A549 (cell line): Measurements from ENCODE around the gene RAB2B. TPM values are rescaled to one million over a fixed set of nuclear protein-coding genes. Genes with fewer than 3 reads are reported as not detected.

Experiments
- ATAC-seq, 2 experiments: fragments of 200-7000 bp in 1 of 2; fragments of >200 bp in 1 of 2; cut with Nextera tagmentation in 1 of 2; cut with Tn5 transposase in 1 of 2; 3 replicates each; pipeline versions ENCODE4 v1.8.0 to v1.9.1; 2018 to 2020; ENCODE audit warnings: mild to moderate bottlenecking in 1 of 2, moderate library complexity in 1 of 2
- CTCF ChIA-PET: fragments of 300-600 bp; sonication (Branson Sonifier 250); formaldehyde crosslinking; extraction: SDS; loops from one replicate; lab custom pipeline; 2021; ENCODE audit warnings: antibody characterized with exemption, inconsistent platforms; lab: Yijun Ruan, JAX
- POLR2A ChIA-PET: fragments of 350-600 bp; formaldehyde crosslinking; extraction: SDS; loops from one replicate; lab custom pipeline; 2021; ENCODE audit warnings: antibody characterized with exemption, inconsistent platforms; lab: Yijun Ruan, JAX
- DNase-seq, 2 experiments: peaks; one replicate each; pipeline versions ENCODE4 v3.0.0 to v3.0.0-alpha.2; 2011 to 2016; ENCODE audit warnings: low read depth in 1 of 2, low spot score in 1 of 2
- FAIRE-seq: peaks from 2 replicates; lab custom pipeline; 2011; peaks lifted over from hg19 to GRCh38; lab: Jason Lieb, UNC
- H3K27ac ChIP-seq, 2 experiments: fragments of >200 bp; sonication (Bioruptor Twin); formaldehyde crosslinking; 3 replicates each; pipeline ENCODE4 v1.5.1; 2016 to 2017
- H3K4me1 ChIP-seq: fragments of >200 bp; sonication (Bioruptor Twin); formaldehyde crosslinking; 3 replicates; pipeline ENCODE4 v1.6.1; 2016
- H3K4me2 ChIP-seq: fragments of >200 bp; sonication (Bioruptor Twin); formaldehyde crosslinking; 3 replicates; pipeline ENCODE4 v1.6.1; 2016
- H3K4me3 ChIP-seq: fragments of >200 bp; sonication (Bioruptor Twin); formaldehyde crosslinking; 3 replicates; pipeline ENCODE4 v1.5.1; 2016
- H3K9me3 ChIP-seq: fragments of >200 bp; sonication (Bioruptor Twin); formaldehyde crosslinking; 3 replicates; pipeline ENCODE4 v1.6.1; 2016
- ATOH8 ChIP-seq: fragments of 250-450 bp; sonication (Bioruptor Pico); IDR thresholded peaks from 2 replicates; pipeline ENCODE4 v1.5.0; 2020; ENCODE audit warnings: low read depth, mild to moderate bottlenecking, moderate library complexity
- CHD4 ChIP-seq: fragments of 200-600 bp; sonication (generic); IDR thresholded peaks from 2 replicates; pipeline ENCODE4 v1.6.1; 2016; ENCODE audit warnings: antibody characterized with exemption, mild to moderate bottlenecking, borderline replicate concordance
- E2F6 ChIP-seq: IDR thresholded peaks from 2 replicates; pipeline ENCODE4 v1.6.1; 2012; ENCODE audit warnings: low read depth, borderline replicate concordance
- EHF ChIP-seq: fragments of 250-450 bp; sonication (Bioruptor Pico); IDR thresholded peaks from 2 replicates; pipeline ENCODE4 v1.5.0; 2020; ENCODE audit warnings: mild to moderate bottlenecking
- EP300 ChIP-seq, 2 experiments: fragments of >200 bp; sonication (Bioruptor Twin); formaldehyde crosslinking; IDR thresholded peaks; 2 replicates in 1 of 2; 3 replicates in 1 of 2; pipeline ENCODE4 v1.6.1; 2016 to 2017
- ESRRA ChIP-seq: fragments of 150-350 bp; IDR thresholded peaks from 2 replicates; pipeline ENCODE4 v1.6.1; 2014; ENCODE audit warnings: mild to moderate bottlenecking, low read length, borderline replicate concordance
- FOXS1 ChIP-seq: fragments of 250-450 bp; sonication (Bioruptor Pico); IDR thresholded peaks from 2 replicates; pipeline ENCODE4 v1.5.0; 2020; ENCODE audit warnings: mild to moderate bottlenecking, moderate library complexity
- HDAC2 ChIP-seq: fragments of 200-600 bp; sonication (generic); IDR thresholded peaks from 2 replicates; pipeline ENCODE4 v1.6.1; 2016
- HES2 ChIP-seq: fragments of >200 bp; sonication (Bioruptor Twin); formaldehyde crosslinking; IDR thresholded peaks from 2 replicates; pipeline ENCODE4 v1.6.1; 2016
- JUN ChIP-seq, 2 experiments: fragments of >200 bp; sonication (Bioruptor Twin); formaldehyde crosslinking; IDR thresholded peaks; 2 replicates in 1 of 2; 3 replicates in 1 of 2; pipeline ENCODE4 v1.6.1; 2016 to 2017
- NPAS2 ChIP-seq: fragments of 250-450 bp; sonication (Bioruptor Pico); IDR thresholded peaks from 2 replicates; pipeline ENCODE4 v1.8.0; 2022; ENCODE audit warnings: mild to moderate bottlenecking, moderate library complexity, borderline replicate concordance
- PBX3 ChIP-seq: IDR thresholded peaks from 2 replicates; pipeline ENCODE4 v1.6.1; 2012
- RARB ChIP-seq: fragments of 250-450 bp; sonication (Bioruptor Pico); IDR thresholded peaks from 2 replicates; pipeline ENCODE4 v1.8.0; 2021; ENCODE audit warnings: mild to moderate bottlenecking, moderate library complexity
- REST ChIP-seq: fragments of 200-600 bp; sonication (generic); IDR thresholded peaks from 2 replicates; pipeline ENCODE4 v1.6.1; 2016; ENCODE audit warnings: antibody characterized with exemption, mild to moderate bottlenecking, moderate library complexity
- RNF2 ChIP-seq: fragments of 200-600 bp; sonication (generic); IDR thresholded peaks from 2 replicates; pipeline ENCODE4 v1.6.1; 2016; ENCODE audit warnings: low read depth, mild to moderate bottlenecking, antibody characterized with exemption, moderate library complexity, borderline replicate concordance
- USF2 ChIP-seq: fragments of 450-650 bp; IDR thresholded peaks from 2 replicates; pipeline ENCODE4 v1.6.1; 2014; ENCODE audit warnings: antibody characterized with exemption
- ZSCAN20 ChIP-seq: fragments of 250-450 bp; sonication (Bioruptor Pico); IDR thresholded peaks from 2 replicates; pipeline ENCODE4 v1.8.0; 2022; ENCODE audit warnings: mild to moderate bottlenecking, moderate library complexity
- WGBS: methylation state at CpG from one replicate; pipeline ENCODE4 v1.1.6; 2017; ENCODE audit errors: missing lambda C conversion rate; 5-methylcytosine and 5-hydroxymethylcytosine counted together
- polyA plus RNA-seq, 4 experiments: library from polyadenylated mRNA; depleted of rRNA in 3 of 4; stranded (reverse); fragments of >200 nt; fragmentation: RNase III in 1 of 4; extraction: RNeasy Plus Mini Kit Qiagen cat#74134 plus additional on column Dnase treatment in 1 of 4; gene quantifications; 2 replicates in 3 of 4; 3 replicates in 1 of 4; pipeline ENCODE4 v1.2.3, GENCODE V29; 2011 to 2017

Gene RAB2B
- polyA plus RNA-seq, 2 of the 4 experiments (the other 2 are of a cell fraction): 18.4 to 41.3 TPM

GRCh38 chr14:21494902-21495762 is 18.4 kb upstream of the RAB2B start:
- Histone ChIP-seq H3K4me1 (peaks cover 8% of the 10 kb centered on the region; the same call in 2 of the 3 replicates), H3K27ac (peak overlapping the region; percentile 39 to 47; a peak in 3 of 6 replicates), H3K4me2 (no peak overlapping the region), H3K9me3 (no peaks in the 10 kb centered on the region), H3K4me3 (no peak overlapping the region)
- FAIRE-seq: no peak
- no peak for ATAC-seq
- WGBS: 76% methylated on average over 2 of the region's 2 CpGs
- no peak for TF ChIP-seq NPAS2 (CRISPR knock-in tag)
- TF ChIP-seq CHD4: no peak
- TF ChIP-seq HES2: no peak
- no peak for TF ChIP-seq ZSCAN20 (CRISPR knock-in tag)
- TF ChIP-seq RARB: no peak
- no peak for TF ChIP-seq JUN (IDR thresholded peaks at IDR 0.05)
- no peak for TF ChIP-seq USF2
- TF ChIP-seq E2F6: no peak
- no peak for TF ChIP-seq FOXS1 (CRISPR knock-in tag)
- TF ChIP-seq PBX3: no peak
- no peak for TF ChIP-seq REST
- TF ChIP-seq HDAC2: no peak
- TF ChIP-seq EP300 (IDR thresholded peaks at IDR 0.05): no peak
- TF ChIP-seq RNF2: no peak
- TF ChIP-seq EHF: no peak
- no peak for TF ChIP-seq ATOH8 (CRISPR knock-in tag)
- TF ChIP-seq ESRRA: no peak
- CTCF ChIA-PET: interaction anchor here (0.5 to 8.0 kb wide), 10 partner anchors 8 to 418 kb away, joined by 3 to 58 read pairs (median 3); partner anchors contain the start of genes CHD8, METTL3, RAB2B and TOX4
- no peak for DNase-seq
- POLR2A ChIA-PET: interaction anchor here (0.7 to 1.6 kb wide), 4 partner anchors 11 to 21 kb away, joined by 3 to 7 read pairs (median 3); partner anchors contain the start of gene METTL3
